ENCODE measurements around the gene NFASC. TPM values are rescaled to one million over a fixed set of nuclear protein-coding genes. Genes with fewer than 3 reads are reported as not detected.

The NFASC gene
- 17.5 and 19.3 TPM in 2 replicates for polyA plus RNA-seq

GRCh38 chr1:204870160-204870912, at the start of gene NFASC:
Gene NFASC, plus strand, starts transcription at chr1:204870862. Its CDS starts 73,454 bp downstream, at chr1:204944316.

DNA sequence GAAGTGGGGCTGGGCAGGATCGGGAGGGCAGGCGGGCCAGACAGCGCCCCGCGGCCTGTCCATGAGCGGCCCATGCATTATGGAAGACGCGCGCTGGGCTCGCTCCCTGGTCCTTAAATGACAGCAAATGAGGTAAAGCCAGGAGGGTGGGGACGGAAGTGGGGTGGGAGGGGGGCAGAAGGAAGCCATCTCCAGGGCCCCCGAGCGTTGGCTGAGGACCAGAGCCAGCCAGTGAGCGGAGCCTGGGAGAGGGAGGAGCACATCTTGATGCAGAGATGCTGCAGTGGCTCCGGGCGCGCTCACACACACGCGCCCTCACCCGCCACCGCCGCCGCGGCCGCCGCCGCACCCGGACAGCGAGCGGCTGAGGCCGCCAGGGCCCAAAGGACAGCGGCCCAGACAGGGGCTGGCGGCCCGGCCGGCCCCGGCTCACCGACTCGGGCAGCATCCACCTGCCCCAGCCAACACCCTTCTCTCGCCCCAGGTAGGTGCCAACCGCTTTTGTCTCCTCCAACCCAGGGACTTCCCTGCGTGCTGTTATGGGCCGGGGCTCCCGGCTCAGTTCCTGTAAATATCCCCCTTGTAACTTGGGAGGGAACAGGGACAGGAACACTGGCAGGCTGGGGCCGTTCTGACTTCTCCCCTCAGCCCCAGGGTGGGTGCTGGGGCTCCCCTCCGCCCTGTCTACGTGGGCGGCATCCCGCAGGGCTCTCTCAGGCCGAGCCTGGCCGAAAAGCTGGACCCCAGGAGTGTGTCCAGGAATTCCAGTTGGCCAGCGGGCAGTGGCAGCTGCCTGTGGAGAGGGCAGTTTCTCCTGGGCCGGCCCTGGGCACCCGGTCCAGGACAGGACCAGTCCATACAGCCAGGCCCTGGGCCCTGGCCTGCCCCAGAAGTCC, 172.5 kb downstream of the NFASC start, which contains the start of gene CNTN2:
CNTN2 (plus strand) TSS at position 302 of the 896 bp plus-strand sequence. CDS start 9,974 bp downstream, outside the sequence.

Other genes with a start within 250 kb of the NFASC start
- gene LRRN2, start 185.1 kb upstream of the NFASC start, polyA plus RNA-seq, result 11.7 and 12.4 TPM in 2 replicates
- gene CNTN2, start 172.3 kb downstream of the NFASC start, polyA plus RNA-seq, result 20.9 and 22.8 TPM in 2 replicates
- 1.7 and 3.8 TPM in 2 replicates for gene TMEM81, start 213.6 kb downstream of the NFASC start, polyA plus RNA-seq